Vagina (tissue), 2 donors: ENCODE measurements around the gene CNFN. TPM values are rescaled to one million over a fixed set of nuclear protein-coding genes. Genes with fewer than 3 reads are reported as not detected.

Experiments used
- DNase-seq, 2 donors: peaks; one replicate each; pipeline ENCODE4 v3.0.0-alpha.2; 2017; ENCODE audit errors: extremely low spot score in 2 of 2
- H3K27ac ChIP-seq: fragments of 200-600 bp; sonication (generic); one replicate; pipeline ENCODE4 v1.5.1; 2019
- H3K27me3 ChIP-seq: fragments of 200-600 bp; sonication (generic); one replicate; pipeline ENCODE4 v1.5.1; 2019
- H3K36me3 ChIP-seq, 2 donors: fragments of 200-600 bp; sonication (generic); one replicate each; pipeline ENCODE4 v1.5.1; 2017 to 2019
- H3K4me1 ChIP-seq: fragments of 200-600 bp; sonication (generic); one replicate; pipeline ENCODE4 v1.5.1; 2019
- H3K4me3 ChIP-seq, 2 donors: fragments of 200-600 bp; sonication (generic); 1 replicate in 1 of 2; 2 replicates in 1 of 2; pipeline ENCODE4 v1.5.1; 2016 to 2019
- H3K9me3 ChIP-seq: fragments of 200-600 bp; sonication (generic); one replicate; pipeline ENCODE4 v1.5.1; 2019
- POLR2A ChIP-seq, 2 donors: fragments of 450-650 bp; IDR thresholded peaks; one replicate each; pipeline ENCODE4 v1.6.1; 2017; ENCODE audit warnings: antibody characterized with exemption in 2 of 2, mild to moderate bottlenecking in 2 of 2, moderate library complexity in 2 of 2
- POLR2AphosphoS5 ChIP-seq, 2 donors: sonication (generic); formaldehyde crosslinking; IDR thresholded peaks; one replicate each; pipeline ENCODE4 v1.9.0; 2017; ENCODE audit warnings: antibody characterized with exemption in 2 of 2, mild to moderate bottlenecking in 2 of 2, low read depth in 1 of 2; ENCODE audit not compliant: insufficient read depth in 1 of 2
- intact Hi-C: fragments of 100-400 bp; cut with DNase I; formaldehyde crosslinking; loops from one replicate; pipeline ENCODE4 v1.15.1; 2023
- total RNA-seq: library from RNA; depleted of rRNA; stranded (reverse); fragments of >200 nt; gene quantifications from one replicate; pipeline ENCODE4 v1.2.3, GENCODE V29; 2016
- TF ChIP-seq, protein P1 (sequence below), 3 experiments: fragments of 450-650 bp in 2 of 3; fragments of 200-600 bp in 1 of 3; sonication (generic) in 1 of 3; IDR thresholded peaks; one replicate each; pipeline ENCODE4 v1.5.1; 2017 to 2019; ENCODE audit warnings: antibody characterized with exemption in 3 of 3, mild to moderate bottlenecking in 2 of 3, moderate library complexity in 2 of 3

Gene CNFN, protein sequence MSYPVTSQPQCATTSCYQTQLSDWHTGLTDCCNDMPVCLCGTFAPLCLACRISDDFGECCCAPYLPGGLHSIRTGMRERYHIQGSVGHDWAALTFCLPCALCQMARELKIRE
- total RNA-seq, result 106 TPM

DNA sequence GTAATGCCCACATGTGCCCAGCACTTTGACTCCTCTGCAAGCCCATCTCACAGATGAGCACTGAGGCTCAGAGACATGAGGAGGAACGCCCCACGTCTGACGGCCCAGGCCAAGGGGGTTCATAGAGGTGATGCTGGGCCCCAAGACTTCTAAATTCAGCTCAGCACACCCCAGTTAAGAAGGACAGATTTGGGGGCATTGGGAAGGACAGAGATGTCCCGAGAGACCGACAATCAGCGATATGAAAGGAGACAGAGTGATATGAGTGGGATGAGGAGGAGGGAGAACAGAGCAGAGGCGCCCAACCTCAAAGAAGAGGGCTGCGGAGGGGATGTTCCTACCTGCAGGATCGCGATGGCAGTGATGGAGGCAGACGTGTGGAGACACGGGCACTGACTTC, at the start of gene CNFN:
Gene CNFN, minus strand, starts transcription at position 399 of the 400 bp plus-strand sequence. CDS start 1,260 bp downstream, outside the sequence.
- Histone ChIP-seq H3K36me3 (no peaks in the 10 kb centered on the region), H3K27me3 (no peaks in the 10 kb centered on the region), H3K9me3 (no peaks in the 10 kb centered on the region), H3K4me1 (peaks cover 6% of the 10 kb centered on the region), H3K27ac (no peak within 1 kb of the TSS), H3K4me3 (peak within 1 kb of the TSS in 1 of 2 donors; percentile 28)
- no peak for DNase-seq
- intact Hi-C loops, result no loop called here
- TF ChIP-seq POLR2AphosphoS5 (IDR thresholded peaks at IDR 0.05; ENCODE audit: insufficient read depth in 1 of 2, low read depth in 1 of 2), result no peak
- no peak for TF ChIP-seq POLR2A (IDR thresholded peaks at IDR 0.05)
- TF ChIP-seq, protein P1, sequence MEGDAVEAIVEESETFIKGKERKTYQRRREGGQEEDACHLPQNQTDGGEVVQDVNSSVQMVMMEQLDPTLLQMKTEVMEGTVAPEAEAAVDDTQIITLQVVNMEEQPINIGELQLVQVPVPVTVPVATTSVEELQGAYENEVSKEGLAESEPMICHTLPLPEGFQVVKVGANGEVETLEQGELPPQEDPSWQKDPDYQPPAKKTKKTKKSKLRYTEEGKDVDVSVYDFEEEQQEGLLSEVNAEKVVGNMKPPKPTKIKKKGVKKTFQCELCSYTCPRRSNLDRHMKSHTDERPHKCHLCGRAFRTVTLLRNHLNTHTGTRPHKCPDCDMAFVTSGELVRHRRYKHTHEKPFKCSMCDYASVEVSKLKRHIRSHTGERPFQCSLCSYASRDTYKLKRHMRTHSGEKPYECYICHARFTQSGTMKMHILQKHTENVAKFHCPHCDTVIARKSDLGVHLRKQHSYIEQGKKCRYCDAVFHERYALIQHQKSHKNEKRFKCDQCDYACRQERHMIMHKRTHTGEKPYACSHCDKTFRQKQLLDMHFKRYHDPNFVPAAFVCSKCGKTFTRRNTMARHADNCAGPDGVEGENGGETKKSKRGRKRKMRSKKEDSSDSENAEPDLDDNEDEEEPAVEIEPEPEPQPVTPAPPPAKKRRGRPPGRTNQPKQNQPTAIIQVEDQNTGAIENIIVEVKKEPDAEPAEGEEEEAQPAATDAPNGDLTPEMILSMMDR (IDR thresholded peaks at IDR 0.05), result no peak

DNA sequence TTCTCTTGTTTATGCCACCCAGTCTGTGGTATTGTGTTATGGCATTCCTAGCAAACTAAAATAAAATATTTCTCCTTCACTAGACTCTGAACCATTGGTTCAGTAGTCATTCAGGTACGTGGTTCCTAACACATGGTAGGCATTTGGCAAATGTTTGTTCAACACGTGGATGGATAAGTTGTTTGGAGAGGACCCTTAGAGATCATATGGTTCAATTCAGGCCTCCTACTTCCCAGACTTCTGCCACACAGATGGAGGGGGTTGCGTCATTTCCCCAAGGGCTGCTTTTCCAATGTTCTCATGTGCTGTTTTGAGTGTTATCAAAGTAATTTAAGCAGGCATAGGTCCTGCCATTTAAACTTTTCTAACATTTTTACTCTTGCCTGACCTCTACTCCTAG, 45.9 kb upstream of the CNFN start:
- no peak for DNase-seq
- Histone ChIP-seq H3K27ac (no peak overlapping the region), H3K36me3 (no peaks in the 10 kb centered on the region), H3K4me3 (no peak overlapping the region), H3K9me3 (no peaks in the 10 kb centered on the region), H3K4me1 (peaks cover 10% of the 10 kb centered on the region), H3K27me3 (no peaks in the 10 kb centered on the region)
- TF ChIP-seq, protein P1 (IDR thresholded peaks at IDR 0.05), result no peak
- TF ChIP-seq POLR2AphosphoS5 (IDR thresholded peaks at IDR 0.05; ENCODE audit: insufficient read depth in 1 of 2, low read depth in 1 of 2) (no peak), POLR2A (IDR thresholded peaks at IDR 0.05) (no peak)
- intact Hi-C loops, result no loop called here

DNA sequence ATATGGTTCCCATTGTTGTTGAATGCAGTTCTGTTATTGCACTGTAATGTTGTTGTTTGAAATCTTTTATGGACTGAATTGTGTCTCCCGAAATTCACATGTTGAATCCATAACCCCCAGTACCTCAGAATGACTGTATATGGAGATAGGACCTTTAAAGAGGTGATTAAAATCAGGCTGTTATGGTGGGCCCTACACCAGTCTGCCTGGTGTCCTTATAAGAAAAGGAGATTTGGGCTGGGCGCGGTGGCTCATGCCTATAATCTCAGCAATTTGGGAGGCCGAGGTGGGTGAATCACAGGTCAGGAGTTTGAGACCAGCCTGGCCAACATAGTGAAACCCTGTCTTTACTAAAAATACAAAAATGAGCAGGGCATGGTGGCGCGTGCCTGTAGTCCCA, 45.2 kb upstream of the CNFN start:
- TF ChIP-seq, protein P1 (IDR thresholded peaks at IDR 0.05), result no peak
- TF ChIP-seq POLR2A (IDR thresholded peaks at IDR 0.05), result no peak
- no peak for TF ChIP-seq POLR2AphosphoS5 (IDR thresholded peaks at IDR 0.05; ENCODE audit: insufficient read depth in 1 of 2, low read depth in 1 of 2)
- H3K4me1 ChIP-seq, result peaks cover 4% of the 10 kb centered on the region
- no peaks in the 10 kb centered on the region for H3K9me3 ChIP-seq
- H3K27ac ChIP-seq, result no peak overlapping the region
- H3K36me3 ChIP-seq, result no peaks in the 10 kb centered on the region
- H3K4me3 ChIP-seq, result no peak overlapping the region
- H3K27me3 ChIP-seq, result no peaks in the 10 kb centered on the region
- intact Hi-C loops, result no loop called here
- no peak for DNase-seq

DNA sequence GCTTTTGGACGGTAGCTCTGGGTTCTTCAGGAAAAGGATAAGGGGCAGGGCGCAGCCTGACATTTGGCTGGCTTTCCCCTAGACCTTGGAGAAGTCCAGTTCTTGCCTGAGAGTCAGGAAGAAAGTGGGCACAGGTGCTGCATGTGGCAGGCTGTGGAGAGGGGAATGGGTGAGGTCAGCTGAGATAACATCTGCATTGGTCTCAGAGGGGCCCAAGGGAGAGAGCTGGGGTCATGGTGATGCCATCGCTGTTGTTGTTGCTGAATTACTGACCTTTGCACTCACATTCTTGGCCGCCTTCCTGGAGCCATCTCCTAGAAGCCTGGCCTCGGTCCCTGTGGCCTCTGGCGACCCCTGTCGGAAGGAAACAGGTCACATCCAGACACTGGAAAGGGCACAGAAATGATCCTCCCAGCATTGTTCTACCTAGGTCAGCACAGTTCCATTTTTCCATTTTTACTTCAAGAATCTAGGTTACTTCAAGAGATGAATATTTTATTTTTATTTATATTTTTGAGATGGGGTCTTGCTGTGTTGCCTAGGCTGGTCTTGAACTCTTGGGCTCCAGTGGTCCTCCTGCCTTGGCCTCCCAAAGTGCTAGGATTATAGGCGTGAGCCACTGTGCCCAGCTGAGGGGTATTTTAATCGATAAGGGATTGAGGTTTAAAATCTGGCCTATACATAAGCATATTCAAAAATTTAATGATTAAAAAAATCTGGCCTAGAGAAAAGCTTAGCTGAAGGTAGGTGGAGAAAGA, 43.6 kb upstream of the CNFN start:
- no peak for DNase-seq
- H3K4me1 ChIP-seq, result no peaks in the 10 kb centered on the region
- no peaks in the 10 kb centered on the region for H3K9me3 ChIP-seq
- TF ChIP-seq POLR2A (IDR thresholded peaks at IDR 0.05) (no peak), POLR2AphosphoS5 (IDR thresholded peaks at IDR 0.05; ENCODE audit: insufficient read depth in 1 of 2, low read depth in 1 of 2) (peak; percentile 70 to 75)
- TF ChIP-seq, protein P1 (IDR thresholded peaks at IDR 0.05), result peak in 2 of 3 experiments; percentile 21 to 24
- H3K36me3 ChIP-seq, result no peaks in the 10 kb centered on the region
- no peaks in the 10 kb centered on the region for H3K27me3 ChIP-seq
- no peak overlapping the region for H3K27ac ChIP-seq
- no peak overlapping the region for H3K4me3 ChIP-seq
- intact Hi-C loops, result no loop called here

DNA sequence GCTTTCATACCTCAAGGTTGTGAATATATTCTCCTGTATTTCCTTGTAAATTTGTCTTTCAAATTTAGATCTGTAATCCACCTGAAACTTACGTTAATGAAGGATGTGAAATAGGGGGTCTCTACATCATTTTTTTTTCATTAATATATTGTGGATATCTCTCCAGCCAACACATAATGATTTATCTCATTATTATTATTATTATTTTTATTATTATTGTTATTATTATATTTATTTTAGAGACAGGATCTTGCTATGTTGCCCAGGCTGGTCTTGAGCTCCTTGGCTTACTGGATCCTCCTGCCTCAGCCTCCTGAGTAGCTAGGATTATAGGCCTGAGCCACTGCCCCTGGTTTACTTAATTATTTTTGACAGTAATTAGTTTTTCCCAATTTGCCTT, 41.4 kb upstream of the CNFN start:
- intact Hi-C loops, result no loop called here
- TF ChIP-seq POLR2AphosphoS5 (IDR thresholded peaks at IDR 0.05; ENCODE audit: insufficient read depth in 1 of 2, low read depth in 1 of 2) (no peak), POLR2A (IDR thresholded peaks at IDR 0.05) (no peak)
- TF ChIP-seq, protein P1 (IDR thresholded peaks at IDR 0.05), result no peak
- Histone ChIP-seq H3K4me1 (peaks cover 3% of the 10 kb centered on the region), H3K27me3 (no peaks in the 10 kb centered on the region), H3K27ac (no peak overlapping the region), H3K4me3 (no peak overlapping the region), H3K36me3 (no peaks in the 10 kb centered on the region), H3K9me3 (no peaks in the 10 kb centered on the region)
- DNase-seq, result no peak
